GM23338 (cell line): ENCODE measurements around the gene RORB.

Source experiments
- EZH2 ChIP-seq: fragments of 200-600 bp; sonication (generic); IDR thresholded peaks from one replicate; pipeline ENCODE4 v1.8.0; 2017; ENCODE audit warnings: antibody characterized with exemption, mild to moderate bottlenecking, low read depth; ENCODE audit not compliant: unreplicated experiment
- POLR2AphosphoS5 ChIP-seq: IDR thresholded peaks from 2 replicates; pipeline ENCODE4 v1.6.1; 2016; ENCODE audit warnings: antibody characterized with exemption, low read depth
- TF ChIP-seq, protein P1 (sequence below), 2 experiments: fragments of 200-600 bp in 1 of 2; sonication (generic) in 1 of 2; conservative IDR thresholded peaks; 2 replicates each; pipeline versions ENCODE4 v1.5.1 to v1.6.1; 2016 to 2017; ENCODE audit warnings: antibody characterized with exemption in 2 of 2, low read depth in 2 of 2, mild to moderate bottlenecking in 2 of 2, moderate library complexity in 1 of 2

DNA sequence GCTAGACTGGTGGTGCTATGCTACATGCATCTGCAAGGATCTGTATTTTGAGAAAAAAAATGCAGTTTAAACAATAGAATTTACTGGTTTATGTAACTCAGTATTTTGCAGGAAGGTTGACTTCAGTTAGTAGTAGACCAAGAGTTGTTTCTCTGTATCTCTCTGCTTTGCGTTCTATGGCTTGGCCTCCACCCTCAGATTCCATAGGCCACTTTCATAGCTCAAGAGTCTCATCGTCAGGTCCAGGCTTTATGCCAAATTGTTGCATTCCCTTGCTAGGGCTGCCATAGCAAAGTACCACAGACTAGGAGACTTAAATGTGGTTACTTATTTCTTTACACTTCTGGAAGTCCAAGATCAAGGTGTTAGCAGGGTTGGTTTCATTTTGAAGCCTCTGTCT is 48.1 kb upstream of the RORB start:
- TF ChIP-seq, protein P1, sequence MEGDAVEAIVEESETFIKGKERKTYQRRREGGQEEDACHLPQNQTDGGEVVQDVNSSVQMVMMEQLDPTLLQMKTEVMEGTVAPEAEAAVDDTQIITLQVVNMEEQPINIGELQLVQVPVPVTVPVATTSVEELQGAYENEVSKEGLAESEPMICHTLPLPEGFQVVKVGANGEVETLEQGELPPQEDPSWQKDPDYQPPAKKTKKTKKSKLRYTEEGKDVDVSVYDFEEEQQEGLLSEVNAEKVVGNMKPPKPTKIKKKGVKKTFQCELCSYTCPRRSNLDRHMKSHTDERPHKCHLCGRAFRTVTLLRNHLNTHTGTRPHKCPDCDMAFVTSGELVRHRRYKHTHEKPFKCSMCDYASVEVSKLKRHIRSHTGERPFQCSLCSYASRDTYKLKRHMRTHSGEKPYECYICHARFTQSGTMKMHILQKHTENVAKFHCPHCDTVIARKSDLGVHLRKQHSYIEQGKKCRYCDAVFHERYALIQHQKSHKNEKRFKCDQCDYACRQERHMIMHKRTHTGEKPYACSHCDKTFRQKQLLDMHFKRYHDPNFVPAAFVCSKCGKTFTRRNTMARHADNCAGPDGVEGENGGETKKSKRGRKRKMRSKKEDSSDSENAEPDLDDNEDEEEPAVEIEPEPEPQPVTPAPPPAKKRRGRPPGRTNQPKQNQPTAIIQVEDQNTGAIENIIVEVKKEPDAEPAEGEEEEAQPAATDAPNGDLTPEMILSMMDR (conservative IDR thresholded peaks at IDR 0.05; ENCODE audit: low read depth in 2 of 2), result no peak
- TF ChIP-seq EZH2 (no peak), POLR2AphosphoS5 (no peak)
